WTC11 (cell line): ENCODE measurements around the gene GRM8.

ENCODE experiments used
- AFF4 ChIP-seq: sonication (generic); formaldehyde crosslinking; IDR thresholded peaks from 2 replicates; pipeline ENCODE4 v1.8.1; 2023; ENCODE audit warnings: mild to moderate bottlenecking, missing genetic modification reagents, borderline replicate concordance
- ETV6 ChIP-seq: sonication (generic); formaldehyde crosslinking; IDR thresholded peaks from 2 replicates; pipeline ENCODE4 v1.8.1; 2022; ENCODE audit warnings: mild to moderate bottlenecking, missing genetic modification reagents
- NFE2L1 ChIP-seq: sonication (generic); formaldehyde crosslinking; IDR thresholded peaks from 2 replicates; pipeline ENCODE4 v1.8.1; 2023; ENCODE audit warnings: missing genetic modification reagents
- SMAD4 ChIP-seq: sonication (generic); formaldehyde crosslinking; IDR thresholded peaks from 2 replicates; pipeline ENCODE4 v1.8.0; 2022; ENCODE audit warnings: mild to moderate bottlenecking, missing genetic modification reagents
- SP1 ChIP-seq: sonication (generic); formaldehyde crosslinking; conservative IDR thresholded peaks from 2 replicates; pipeline ENCODE4 v1.8.1; 2022; ENCODE audit warnings: missing genetic modification reagents
- TP53 ChIP-seq: sonication (generic); formaldehyde crosslinking; IDR thresholded peaks from 2 replicates; pipeline ENCODE4 v1.8.1; 2023; ENCODE audit warnings: mild to moderate bottlenecking, missing genetic modification reagents
- USF2 ChIP-seq: sonication (generic); formaldehyde crosslinking; IDR thresholded peaks from 2 replicates; pipeline ENCODE4 v1.8.1; 2023; ENCODE audit warnings: mild to moderate bottlenecking, missing genetic modification reagents, moderate library complexity
- ZNF121 ChIP-seq: sonication (generic); formaldehyde crosslinking; IDR thresholded peaks from 2 replicates; pipeline ENCODE4 v1.8.0; 2023; ENCODE audit warnings: missing genetic modification reagents
- ZNF138 ChIP-seq: sonication (generic); formaldehyde crosslinking; conservative IDR thresholded peaks from 2 replicates; pipeline ENCODE4 v1.8.1; 2022; ENCODE audit warnings: mild to moderate bottlenecking, moderate library complexity, missing genetic modification reagents
- ZNF317 ChIP-seq: sonication (generic); formaldehyde crosslinking; IDR thresholded peaks from 2 replicates; pipeline ENCODE4 v1.8.1; 2023; ENCODE audit warnings: low read depth, mild to moderate bottlenecking, moderate library complexity, missing genetic modification reagents, borderline replicate concordance
- TF ChIP-seq, protein P1 (sequence below): fragments of 200-600 bp; IDR thresholded peaks from 2 replicates; pipeline ENCODE4 v1.8.0; 2022; ENCODE audit warnings: antibody characterized with exemption
- TF ChIP-seq, protein P2 (sequence below): sonication (generic); formaldehyde crosslinking; IDR thresholded peaks from 2 replicates; pipeline ENCODE4 v1.8.0; 2022; ENCODE audit warnings: mild to moderate bottlenecking, missing genetic modification reagents
- TF ChIP-seq, protein P3 (sequence below): sonication (generic); formaldehyde crosslinking; IDR thresholded peaks from 2 replicates; pipeline ENCODE4 v1.8.1; 2022; ENCODE audit warnings: mild to moderate bottlenecking, missing genetic modification reagents, moderate library complexity, borderline replicate concordance

GRCh38 chr7:126574276-126575250 lies 678.2 kb downstream of the GRM8 start:
- TF ChIP-seq SP1 (CRISPR knock-in tag) (no peak), USF2 (CRISPR knock-in tag) (no peak), ZNF317 (CRISPR knock-in tag) (no peak), SMAD4 (CRISPR knock-in tag) (no peak), AFF4 (CRISPR knock-in tag) (no peak), ETV6 (CRISPR knock-in tag) (no peak), ZNF121 (CRISPR knock-in tag) (no peak), ZNF138 (CRISPR knock-in tag) (no peak), TP53 (CRISPR knock-in tag) (no peak), NFE2L1 (CRISPR knock-in tag) (no peak)
- TF ChIP-seq, protein P1, sequence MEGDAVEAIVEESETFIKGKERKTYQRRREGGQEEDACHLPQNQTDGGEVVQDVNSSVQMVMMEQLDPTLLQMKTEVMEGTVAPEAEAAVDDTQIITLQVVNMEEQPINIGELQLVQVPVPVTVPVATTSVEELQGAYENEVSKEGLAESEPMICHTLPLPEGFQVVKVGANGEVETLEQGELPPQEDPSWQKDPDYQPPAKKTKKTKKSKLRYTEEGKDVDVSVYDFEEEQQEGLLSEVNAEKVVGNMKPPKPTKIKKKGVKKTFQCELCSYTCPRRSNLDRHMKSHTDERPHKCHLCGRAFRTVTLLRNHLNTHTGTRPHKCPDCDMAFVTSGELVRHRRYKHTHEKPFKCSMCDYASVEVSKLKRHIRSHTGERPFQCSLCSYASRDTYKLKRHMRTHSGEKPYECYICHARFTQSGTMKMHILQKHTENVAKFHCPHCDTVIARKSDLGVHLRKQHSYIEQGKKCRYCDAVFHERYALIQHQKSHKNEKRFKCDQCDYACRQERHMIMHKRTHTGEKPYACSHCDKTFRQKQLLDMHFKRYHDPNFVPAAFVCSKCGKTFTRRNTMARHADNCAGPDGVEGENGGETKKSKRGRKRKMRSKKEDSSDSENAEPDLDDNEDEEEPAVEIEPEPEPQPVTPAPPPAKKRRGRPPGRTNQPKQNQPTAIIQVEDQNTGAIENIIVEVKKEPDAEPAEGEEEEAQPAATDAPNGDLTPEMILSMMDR = no peak
- TF ChIP-seq, protein P2, sequence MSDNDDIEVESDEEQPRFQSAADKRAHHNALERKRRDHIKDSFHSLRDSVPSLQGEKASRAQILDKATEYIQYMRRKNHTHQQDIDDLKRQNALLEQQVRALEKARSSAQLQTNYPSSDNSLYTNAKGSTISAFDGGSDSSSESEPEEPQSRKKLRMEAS (CRISPR knock-in tag) = no peak
- TF ChIP-seq, protein P3, sequence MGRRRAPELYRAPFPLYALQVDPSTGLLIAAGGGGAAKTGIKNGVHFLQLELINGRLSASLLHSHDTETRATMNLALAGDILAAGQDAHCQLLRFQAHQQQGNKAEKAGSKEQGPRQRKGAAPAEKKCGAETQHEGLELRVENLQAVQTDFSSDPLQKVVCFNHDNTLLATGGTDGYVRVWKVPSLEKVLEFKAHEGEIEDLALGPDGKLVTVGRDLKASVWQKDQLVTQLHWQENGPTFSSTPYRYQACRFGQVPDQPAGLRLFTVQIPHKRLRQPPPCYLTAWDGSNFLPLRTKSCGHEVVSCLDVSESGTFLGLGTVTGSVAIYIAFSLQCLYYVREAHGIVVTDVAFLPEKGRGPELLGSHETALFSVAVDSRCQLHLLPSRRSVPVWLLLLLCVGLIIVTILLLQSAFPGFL (CRISPR knock-in tag) = no peak
